ENCODE results near the gene DPF3.

DNA sequence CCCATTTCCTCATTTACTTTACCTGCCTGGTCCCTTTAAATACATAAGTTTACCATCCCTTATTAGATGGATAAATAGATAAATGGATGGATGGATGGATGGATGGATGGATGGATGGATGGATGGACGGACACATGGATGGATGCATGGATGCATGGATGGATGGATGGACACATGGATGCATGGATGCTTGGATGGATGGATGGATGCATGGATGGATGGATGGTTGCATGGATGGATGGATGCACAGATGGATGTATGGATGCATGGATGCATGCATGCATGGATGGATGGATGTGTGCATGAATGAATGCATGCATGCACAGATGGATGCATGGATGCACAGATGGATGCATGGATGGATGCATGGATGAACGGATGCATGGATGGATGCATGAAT, 93.6 kb downstream of the DPF3 start:
- TF ChIP-seq CTCF (IDR thresholded peaks at IDR 0.05) (no peak), POLR2A (IDR thresholded peaks at IDR 0.05) (no peak)

All from right lobe of liver (tissue), 4 donors.